SK-N-SH (cell line): Measurements from ENCODE around the gene AGBL5. TPM values are rescaled to one million over a fixed set of nuclear protein-coding genes. Genes with fewer than 3 reads are reported as not detected.

Experiments
- CTCF ChIA-PET: fragments of 300-600, 350-600 bp; formaldehyde crosslinking; extraction: SDS; loops from one replicate; lab custom pipeline; 2021; lab: Yijun Ruan, JAX
- POLR2A ChIA-PET: fragments of 350-600 bp; sonication (Branson Sonifier 250); formaldehyde crosslinking; extraction: SDS; loops from one replicate; lab custom pipeline; 2020; ENCODE audit warnings: antibody characterized with exemption, inconsistent platforms; lab: Yijun Ruan, JAX
- DNase-seq: peaks from one replicate; pipeline ENCODE4 v3.0.0; 2012
- H2AFZ ChIP-seq: fragments of 200-600 bp; sonication (generic); 2 replicates; pipeline ENCODE4 v1.8.1; 2016; ENCODE audit warnings: antibody characterized with exemption, mild to moderate bottlenecking, low read depth
- H3F3A ChIP-seq: fragments of 200-600 bp; sonication (generic); replicated peaks from 2 replicates; pipeline ENCODE3; 2016; ENCODE audit warnings: antibody characterized with exemption, mild to moderate bottlenecking; ENCODE audit not compliant: insufficient read depth
- H3K27ac ChIP-seq, 2 experiments: fragments of 200-500 bp in 1 of 2; fragments of 200-600 bp in 1 of 2; sonication (Bioruptor generic) in 1 of 2; sonication (generic), shearing (Covaris generic) in 1 of 2; 2 replicates each; pipeline versions ENCODE4 v1.5.1 to v1.6.1; 2014 to 2016; ENCODE audit warnings: low read depth in 2 of 2, inconsistent platforms in 1 of 2, low read length in 1 of 2, mild to moderate bottlenecking in 1 of 2, mixed read lengths in 1 of 2
- H3K27me3 ChIP-seq: fragments of 200-600 bp; sonication (generic), shearing (Covaris generic); 2 replicates; pipeline ENCODE4 v1.6.1; 2016; ENCODE audit warnings: mixed run types; ENCODE audit not compliant: insufficient read depth
- H3K36me3 ChIP-seq, 2 experiments: fragments of 200-500 bp in 1 of 2; fragments of 200-600 bp in 1 of 2; sonication (Bioruptor generic) in 1 of 2; sonication (generic) in 1 of 2; replicated peaks in 1 of 2; 2 replicates each; pipeline versions ENCODE3 to v1.5.1; 2014 to 2016; ENCODE audit warnings: low read length in 1 of 2, mild to moderate bottlenecking in 1 of 2; ENCODE audit not compliant: insufficient read depth in 2 of 2, control insufficient read depth in 1 of 2
- H3K4me1 ChIP-seq, 2 experiments: fragments of 200-500 bp in 1 of 2; fragments of 200-600 bp in 1 of 2; sonication (Bioruptor generic) in 1 of 2; sonication (generic), shearing (Covaris generic) in 1 of 2; 2 replicates each; pipeline versions ENCODE4 v1.5.1 to v1.6.1; 2014 to 2016; ENCODE audit warnings: low read depth in 1 of 2, low read length in 1 of 2, mixed run types in 1 of 2; ENCODE audit not compliant: insufficient read depth in 2 of 2, control insufficient read depth in 1 of 2
- H3K4me2 ChIP-seq: fragments of 200-600 bp; sonication (generic), shearing (Covaris generic); 2 replicates; pipeline ENCODE4 v1.6.1; 2017; ENCODE audit warnings: mixed run types
- H3K4me3 ChIP-seq, 2 experiments: fragments of 200-500 bp in 1 of 2; fragments of 200-600 bp in 1 of 2; sonication (Bioruptor generic) in 1 of 2; sonication (generic), shearing (Covaris generic) in 1 of 2; 2 replicates each; pipeline versions ENCODE4 v1.5.1 to v1.8.1; 2014 to 2016; ENCODE audit warnings: low read depth in 2 of 2, inconsistent platforms in 1 of 2, low read length in 1 of 2, mild to moderate bottlenecking in 1 of 2, mixed read lengths in 1 of 2, moderate library complexity in 1 of 2
- H3K79me2 ChIP-seq: fragments of 200-600 bp; sonication (generic); 2 replicates; pipeline ENCODE4 v1.8.1; 2017; ENCODE audit warnings: mild to moderate bottlenecking; ENCODE audit not compliant: insufficient read depth
- H3K9ac ChIP-seq: fragments of 200-600 bp; sonication (generic); 2 replicates; pipeline ENCODE4 v1.6.1; 2017; ENCODE audit warnings: mixed run types
- H3K9me2 ChIP-seq: fragments of 200-600 bp; sonication (generic); 2 replicates; pipeline ENCODE4 v1.6.1; 2017; ENCODE audit warnings: mixed run types
- H3K9me3 ChIP-seq: fragments of 200-600 bp; sonication (generic); 2 replicates; pipeline ENCODE4 v1.6.1; 2017; ENCODE audit warnings: mixed run types, mild to moderate bottlenecking, moderate library complexity
- H4K20me1 ChIP-seq: fragments of 200-600 bp; sonication (generic); 2 replicates; pipeline ENCODE4 v1.6.1; 2017; ENCODE audit warnings: mild to moderate bottlenecking, mixed run types; ENCODE audit not compliant: insufficient read depth
- CTCF ChIP-seq: fragments of 200-600 bp; sonication (generic); IDR thresholded peaks from 2 replicates; pipeline ENCODE4 v1.6.1; 2017; ENCODE audit warnings: antibody characterized with exemption, mild to moderate bottlenecking, moderate library complexity
- FOSL2 ChIP-seq: IDR thresholded peaks from 2 replicates; pipeline ENCODE4 v1.4.0; 2012; ENCODE audit warnings: low read depth, mild to moderate bottlenecking, moderate library complexity, borderline replicate concordance
- FOXJ3 ChIP-seq: sonication (generic); formaldehyde crosslinking; IDR thresholded peaks from 2 replicates; pipeline ENCODE4 v1.5.1; 2020; ENCODE audit warnings: mild to moderate bottlenecking, missing genetic modification reagents
- GABPA ChIP-seq: IDR thresholded peaks from 2 replicates; pipeline ENCODE4 v1.4.0; 2012; ENCODE audit warnings: low read depth, mild to moderate bottlenecking
- IRF3 ChIP-seq: fragments of 150-350 bp; IDR thresholded peaks from 2 replicates; pipeline ENCODE4 v1.6.1; 2016; ENCODE audit warnings: mild to moderate bottlenecking, low read depth, low read length
- JUND ChIP-seq: IDR thresholded peaks from 2 replicates; pipeline ENCODE4 v1.4.0; 2012
- MXI1 ChIP-seq: IDR thresholded peaks from 2 replicates; pipeline ENCODE4 v1.6.1; 2012; ENCODE audit warnings: mild to moderate bottlenecking, low read depth, low read length, improper control_type of control experiment
- NFIC ChIP-seq: IDR thresholded peaks from 2 replicates; pipeline ENCODE4 v1.4.0; 2012; ENCODE audit warnings: borderline replicate concordance
- PBX3 ChIP-seq: IDR thresholded peaks from 2 replicates; pipeline ENCODE4; 2012
- RCOR1 ChIP-seq: fragments of 150-350 bp; IDR thresholded peaks from 2 replicates; pipeline ENCODE4 v1.6.1; 2017; ENCODE audit warnings: antibody characterized with exemption, low read length
- RFX5 ChIP-seq: IDR thresholded peaks from 2 replicates; pipeline ENCODE4 v1.6.1; 2012; ENCODE audit warnings: mild to moderate bottlenecking, improper control_type of control experiment, low read length
- RXRA ChIP-seq: IDR thresholded peaks from 2 replicates; pipeline ENCODE4 v1.4.0; 2012; ENCODE audit warnings: low read depth, mild to moderate bottlenecking, borderline replicate concordance
- SMC3 ChIP-seq: IDR thresholded peaks from 2 replicates; pipeline ENCODE4 v1.6.1; 2012; ENCODE audit warnings: low read depth, low read length, improper control_type of control experiment
- TAF1 ChIP-seq: IDR thresholded peaks from 2 replicates; pipeline ENCODE4 v1.6.1; 2012; ENCODE audit warnings: low read depth, mild to moderate bottlenecking, low read length, moderate library complexity, borderline replicate concordance
- TCF12 ChIP-seq: IDR thresholded peaks from 2 replicates; pipeline ENCODE4 v1.4.0; 2012
- USF1 ChIP-seq: IDR thresholded peaks from 2 replicates; pipeline ENCODE4 v1.4.0; 2012; ENCODE audit warnings: low read depth, borderline replicate concordance
- ZBTB33 ChIP-seq: IDR thresholded peaks from 2 replicates; pipeline ENCODE4 v1.4.0; 2012; ENCODE audit warnings: low read depth, borderline replicate concordance
- WGBS: methylation state at CpG from one replicate; pipeline ENCODE4 v1.1.6; 2017; ENCODE audit warnings: low lambda C conversion rate; 5-methylcytosine and 5-hydroxymethylcytosine counted together
- polyA plus RNA-seq, 3 experiments: library from polyadenylated mRNA; depleted of rRNA; stranded (reverse); fragments of >200 nt; gene quantifications; 2 replicates each; pipeline ENCODE4 v1.2.3, GENCODE V29; 2012

AGBL5 gene
- polyA plus RNA-seq, 1 of the 3 experiments (the other 2 are of a cell fraction), result 45.5 TPM

- WGBS, result 12% methylated on average over 17 of the region's 24 CpGs
- Histone ChIP-seq H3K4me1 (peaks cover 10 to 15% of the 10 kb centered on the region in 2 experiments; a peak in 2 of 4 replicates), H3K4me3 (peak overlapping the region; percentile 86 to 89), H3K9ac (peak overlapping the region; percentile 76), H3K9me3 (no peaks in the 10 kb centered on the region), H4K20me1 (no peaks in the 10 kb centered on the region), H3K4me2 (peak overlapping the region; percentile 98), H3K9me2 (no peaks in the 10 kb centered on the region), H3K36me3 (peaks cover 13 to 37% of the 10 kb centered on the region in 2 experiments), H3F3A (peaks cover 32% of the 10 kb centered on the region), H3K27ac (peak overlapping the region in 1 of 2 experiments; percentile 98; a peak in 3 of 4 replicates), H3K79me2 (no peaks in the 10 kb centered on the region), H2AFZ (peak overlapping the region; percentile 71), H3K27me3 (no peaks in the 10 kb centered on the region)
- peak; percentile 67 for DNase-seq
- TF ChIP-seq JUND (no peak), RXRA (no peak), CTCF (no peak), NFIC (no peak), USF1 (no peak), RFX5 (no peak), FOSL2 (no peak), IRF3 (no peak), TAF1 (no peak), ZBTB33 (no peak), FOXJ3 (no peak), SMC3 (no peak), TCF12 (no peak), PBX3 (no peak), GABPA (no peak), RCOR1 (no peak), MXI1 (no peak)
- ChIA-PET CTCF (interaction anchor here (0.7 to 13.5 kb wide), 11 partner anchors 8 to 251 kb away, joined by 3 to 216 read pairs (median 6); partner anchors contain the start of genes EMILIN1, KHK and OST4), POLR2A (interaction anchor here (0.6 to 4.8 kb wide), 14 partner anchors 8 to 90 kb away, joined by 3 to 80 read pairs (median 12); partner anchors contain the start of genes EMILIN1, KHK, OST4 and TMEM214)
Measured at GRCh38 chr2:27051902-27052645, 606 bp downstream of the AGBL5 start.
